ENCODE measurements around the gene OSBPL7. TPM values are rescaled to one million over a fixed set of nuclear protein-coding genes. Genes with fewer than 3 reads are reported as not detected.

The OSBPL7 gene
- total and polyA plus RNA-seq, 2 of the 8 experiments (the other 6 are each of a cell fraction or from before 2014, with no cell fraction given): 7.2 to 8.9 TPM

GRCh38 chr17:47871048-47871447 lies 49.5 kb upstream of the OSBPL7 start:
- Histone ChIP-seq H4K91ac (replicated peaks; ENCODE audit: insufficient read length, low read length) (no peak overlapping the region), H3K9me3 (ENCODE audit: insufficient read depth in 2 of 2, low read depth in 1 of 2, low read length in 1 of 2) (no peaks in the 10 kb centered on the region), H2BK12ac (ENCODE audit: low read depth, low read length) (no peak overlapping the region), H2BK20ac (ENCODE audit: low read length) (no peak overlapping the region), H3K4ac (replicated peaks; ENCODE audit: insufficient read length, low read depth, low read length) (no peak overlapping the region), H3K4me1 (replicated peaks in 1 of 4; ENCODE audit: control insufficient read depth in 3 of 4, insufficient read depth in 4 of 4, low read length in 3 of 4) (peaks cover 21 to 44% (median 29%) of the 10 kb centered on the region in 4 experiments), H3K36me3 (ENCODE audit: control insufficient read depth in 2 of 4, insufficient read depth in 4 of 4, low read length in 3 of 4) (no peaks in the 10 kb centered on the region), H3K56ac (replicated peaks; ENCODE audit: insufficient read length, low read depth, low read length) (no peak overlapping the region), H4K5ac (ENCODE audit: insufficient read length, low read depth, low read length) (no peak overlapping the region), H2BK15ac (ENCODE audit: low read length) (no peak overlapping the region), H4K20me1 (replicated peaks in 1 of 2; ENCODE audit: control insufficient read depth in 1 of 2, insufficient read depth in 2 of 2, low read length in 2 of 2) (no peaks in the 10 kb centered on the region), H2BK120ac (replicated peaks; ENCODE audit: low read depth, low read length) (no peak overlapping the region), H4K8ac (ENCODE audit: extremely low read depth, insufficient read depth, low read length) (no peak overlapping the region), H3K23me2 (ENCODE audit: low read depth, low read length) (peaks cover 4% of the 10 kb centered on the region; the same call in 1 of the 2 replicates), H3K79me1 (ENCODE audit: low read depth, low read length) (no peaks in the 10 kb centered on the region), H3K79me2 (ENCODE audit: control insufficient read depth in 1 of 2, insufficient read depth in 2 of 2, low read length in 2 of 2) (no peaks in the 10 kb centered on the region), H3K4me3 (ENCODE audit: extremely low read depth in 1 of 4, insufficient read depth in 2 of 4, low read depth in 3 of 4, low read length in 4 of 4) (no peak overlapping the region), H3K27me3 (replicated peaks in 1 of 4; ENCODE audit: control insufficient read depth in 3 of 4, extremely low read depth in 1 of 4, insufficient read depth in 3 of 4, low read length in 3 of 4) (peaks cover 3 to 25% (median 17%) of the 10 kb centered on the region in 4 experiments; a peak in 5 of 7 replicates), H3K23ac (ENCODE audit: insufficient read length) (no peak overlapping the region), H3K27ac (ENCODE audit: low read depth, low read length) (no peak overlapping the region), H3K4me2 (ENCODE audit: insufficient read depth in 1 of 2, low read depth in 2 of 2, low read length in 2 of 2) (no peak overlapping the region), H3K18ac (ENCODE audit: extremely low read depth, low read length) (no peak overlapping the region), H3K14ac (ENCODE audit: insufficient read length) (no peak overlapping the region), H2AFZ (ENCODE audit: low read length) (no peak overlapping the region), H2BK5ac (ENCODE audit: low read depth, low read length) (no peak overlapping the region), H3K9ac (replicated peaks in 1 of 4; ENCODE audit: extremely low read depth in 1 of 4, low read depth in 3 of 4, low read length in 3 of 4) (no peak overlapping the region), H2AK5ac (ENCODE audit: low read depth, low read length) (no peak overlapping the region)
- no peak for DNase-seq (ENCODE audit: low read depth in 1 of 2, low spot score in 2 of 2)
- ChIA-PET POLR2A (ENCODE audit: partially characterized antibody) (interaction anchor here (0.6 to 1.8 kb wide), 3 partner anchors 15 to 750 kb away, joined by 3 to 5 read pairs (median 4); no protein-coding TSS in a partner anchor), CTCF (ENCODE audit: partially characterized antibody) (interaction anchor here (1.3 to 10.7 kb wide), 4 partner anchors 13 to 79 kb away, joined by 4 to 257 read pairs (median 16); partner anchors contain the start of genes SCRN2 and SP6)
- TF ChIP-seq SIX5 (IDR thresholded peaks at IDR 0.05; ENCODE audit: low read depth, low read length): no peak
- TF ChIP-seq SIRT6 (IDR thresholded peaks at IDR 0.05; ENCODE audit: low read length): no peak
- no peak for TF ChIP-seq E2F6 (IDR thresholded peaks at IDR 0.05)
- no peak for TF ChIP-seq TCF12 (IDR thresholded peaks at IDR 0.05; ENCODE audit: low read depth, low read length)
- TF ChIP-seq CREB1 (IDR thresholded peaks at IDR 0.05): no peak
- no peak for TF ChIP-seq NANOG (IDR thresholded peaks at IDR 0.05; ENCODE audit: insufficient read depth, low read depth, low read length, poor library complexity, severe bottlenecking)
- no peak for TF ChIP-seq MAX (IDR thresholded peaks at IDR 0.05)
- TF ChIP-seq BACH1 (IDR thresholded peaks at IDR 0.05; ENCODE audit: low read length): no peak
- no peak for TF ChIP-seq CHD2 (IDR thresholded peaks at IDR 0.05; ENCODE audit: low read length)
- TF ChIP-seq EP300 (IDR thresholded peaks at IDR 0.05; ENCODE audit: borderline replicate concordance in 1 of 2, low read depth in 2 of 2, low read length in 2 of 2): no peak
- no peak for TF ChIP-seq GABPA (IDR thresholded peaks at IDR 0.05; ENCODE audit: borderline replicate concordance, insufficient read depth, low read length)
- TF ChIP-seq PHF8 (conservative IDR thresholded peaks at IDR 0.05; ENCODE audit: low read depth, low read length): no peak
- TF ChIP-seq SP2 (IDR thresholded peaks at IDR 0.05; ENCODE audit: low read length): no peak
- FAIRE-seq: no peak
